ENCODE results near the gene FYN.

DNA sequence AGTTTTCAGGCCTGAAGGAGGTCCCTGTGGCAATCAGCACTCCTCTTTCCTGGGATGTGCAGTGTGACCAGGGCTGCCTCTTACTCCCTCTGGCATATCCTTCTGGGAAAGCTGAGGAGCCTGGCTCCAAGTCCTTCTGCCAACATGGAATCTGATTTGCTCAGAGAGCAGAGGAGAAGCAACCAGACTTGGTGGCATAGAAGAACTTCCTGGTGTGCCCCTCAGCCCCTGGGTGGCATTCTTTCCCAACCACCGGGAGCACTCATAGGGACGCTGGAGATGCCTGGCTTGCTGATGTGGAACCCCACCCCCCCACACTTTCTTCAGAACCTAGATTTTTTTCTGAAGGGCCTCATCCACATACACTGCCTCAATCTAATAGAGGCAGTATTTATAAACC lies 160.0 kb downstream of the FYN start:
- TF ChIP-seq CTCF (optimal IDR thresholded peaks at IDR 0.05 in 1 of 3, IDR thresholded peaks at IDR 0.05 in 1 of 3, conservative IDR thresholded peaks at IDR 0.05 in 1 of 3; ENCODE audit: extremely low read depth in 1 of 3, insufficient read depth in 2 of 3, low read length in 3 of 3), result no peak
- TF ChIP-seq EZH2 (IDR thresholded peaks at IDR 0.05; ENCODE audit: low read length), result no peak
